ENCODE results near the gene RBFA.
"Not testable (repeated sequence)": the region's sequence is repeated elsewhere in the genome, so short reads cannot be mapped to it uniquely, and the experiment has no call there.

RBFA gene

DNA sequence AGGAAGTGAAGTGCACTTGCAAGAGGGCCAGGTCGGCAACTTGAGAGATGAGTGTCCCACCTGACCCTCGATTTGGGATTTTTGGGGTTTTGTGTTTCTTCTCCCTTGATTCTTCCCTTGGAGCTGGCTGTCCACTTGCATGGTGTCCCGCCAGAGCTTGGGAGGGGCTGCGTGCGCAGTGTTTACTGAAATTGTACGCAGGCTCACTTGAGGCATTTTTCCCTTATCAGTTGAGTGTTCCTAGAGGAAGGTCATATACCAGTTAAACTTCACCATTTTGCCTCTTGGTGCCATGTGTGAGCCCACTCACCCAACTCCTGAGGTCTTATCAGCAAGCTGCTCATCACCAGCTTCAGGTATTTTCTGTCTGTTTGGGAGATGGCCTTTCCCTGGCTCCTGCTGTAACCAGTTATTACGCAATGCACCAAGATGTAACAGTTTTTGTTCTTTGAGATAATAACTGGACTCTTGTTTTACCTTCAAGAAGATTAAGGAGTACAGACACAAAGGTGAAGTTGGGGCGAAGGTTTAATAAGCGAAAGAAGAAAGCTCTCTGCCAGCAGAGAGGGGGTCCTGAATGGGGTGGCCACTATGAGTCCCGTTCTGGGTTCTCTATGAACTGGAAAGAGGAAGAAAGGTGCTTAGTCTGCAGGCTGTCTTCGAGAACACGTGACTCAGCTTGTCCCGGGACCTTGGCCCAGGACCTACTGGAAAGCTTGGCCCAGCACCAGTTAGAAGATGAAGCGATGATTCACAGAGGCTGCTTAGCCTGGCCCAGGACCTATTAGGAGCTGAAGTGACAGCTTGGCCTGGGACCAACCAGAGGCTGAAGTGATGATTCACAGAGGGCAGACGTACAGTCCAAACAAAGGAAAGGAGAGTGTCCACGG lies 24.3 kb upstream of the RBFA start:
- DNase-seq, result peak in 1 of 2 experiments; percentile 25
- no peak for TF ChIP-seq GATA1 (IDR thresholded peaks at IDR 0.05; ENCODE audit: low read depth, low read length)
- no peak for TF ChIP-seq POLR2A (IDR thresholded peaks at IDR 0.05; ENCODE audit: low read length)

DNA sequence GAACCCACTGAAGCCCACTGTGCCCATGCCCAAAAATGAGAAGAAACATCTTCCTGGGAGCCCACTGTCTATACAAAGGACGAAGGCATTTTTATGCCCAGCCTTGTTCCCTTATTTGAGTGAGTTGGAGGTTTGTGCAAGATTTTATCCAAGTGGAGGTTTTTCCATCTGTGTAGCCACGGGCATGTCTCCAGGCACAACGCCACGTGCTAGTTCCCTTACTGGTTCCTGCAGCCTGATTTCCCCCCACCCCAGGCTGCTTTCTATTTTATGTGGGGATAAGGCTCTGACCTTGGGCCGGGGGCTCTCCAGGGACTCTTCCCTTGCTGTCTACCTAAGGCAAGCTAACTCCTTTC lies 23.7 kb upstream of the RBFA start:
- no peak for TF ChIP-seq POLR2A (IDR thresholded peaks at IDR 0.05; ENCODE audit: low read length)
- no peak for TF ChIP-seq GATA1 (IDR thresholded peaks at IDR 0.05; ENCODE audit: low read depth, low read length)
- no peak for DNase-seq

DNA sequence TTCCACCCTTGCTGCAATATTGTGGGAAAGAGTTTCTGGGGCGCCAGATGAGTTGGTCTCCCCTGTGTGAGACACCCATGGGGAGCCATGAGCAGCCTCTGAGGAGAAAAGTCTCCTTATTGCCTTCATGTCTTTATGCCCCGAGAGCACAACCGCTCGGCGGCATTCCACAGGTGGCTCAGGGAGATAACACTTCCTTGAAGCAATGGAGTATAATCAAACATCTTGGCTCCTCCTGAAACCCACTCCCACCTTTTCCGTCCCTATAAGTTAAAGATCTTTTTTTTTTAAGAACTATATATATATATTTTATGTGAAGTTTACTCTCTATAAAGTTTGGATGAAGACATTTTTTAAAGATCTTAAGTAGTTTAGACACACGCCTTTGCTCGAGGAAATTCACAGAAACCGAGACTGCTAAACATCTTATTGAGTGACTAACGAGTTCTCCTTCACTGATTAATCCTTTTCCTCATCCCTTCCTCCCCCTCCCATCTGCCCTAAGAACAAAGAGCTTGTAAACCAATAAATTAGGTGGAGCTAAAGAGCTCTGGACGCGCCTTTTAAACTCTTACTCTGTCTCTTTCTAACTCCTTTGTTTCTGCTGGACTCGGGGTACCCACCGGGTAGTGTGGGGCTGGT lies 22.6 kb upstream of the RBFA start:
- not testable (repeated sequence) for DNase-seq

DNA sequence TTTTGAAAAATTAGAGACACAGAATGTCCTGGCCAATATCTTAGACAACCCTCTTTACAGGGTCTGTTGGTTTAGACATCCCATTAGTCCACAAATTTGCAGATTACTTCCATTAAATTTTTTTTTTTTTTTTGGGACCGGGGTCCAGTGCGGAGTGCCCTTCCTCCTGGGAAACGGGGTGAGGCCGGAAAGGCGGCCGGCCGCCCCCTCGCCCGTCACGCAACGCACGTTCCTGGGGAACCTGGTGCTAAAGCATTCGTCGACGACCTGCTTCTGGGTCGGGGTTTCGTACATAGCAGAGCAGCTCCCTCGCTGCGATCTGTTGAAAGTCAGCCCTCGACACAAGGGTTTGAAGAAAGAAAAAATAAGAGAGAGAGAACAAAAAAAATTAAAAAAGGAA lies 21.5 kb upstream of the RBFA start:
- TF ChIP-seq POLR2A (IDR thresholded peaks at IDR 0.05; ENCODE audit: low read length) (no peak), GATA1 (IDR thresholded peaks at IDR 0.05; ENCODE audit: low read depth, low read length) (no peak)
- no peak for DNase-seq

DNA sequence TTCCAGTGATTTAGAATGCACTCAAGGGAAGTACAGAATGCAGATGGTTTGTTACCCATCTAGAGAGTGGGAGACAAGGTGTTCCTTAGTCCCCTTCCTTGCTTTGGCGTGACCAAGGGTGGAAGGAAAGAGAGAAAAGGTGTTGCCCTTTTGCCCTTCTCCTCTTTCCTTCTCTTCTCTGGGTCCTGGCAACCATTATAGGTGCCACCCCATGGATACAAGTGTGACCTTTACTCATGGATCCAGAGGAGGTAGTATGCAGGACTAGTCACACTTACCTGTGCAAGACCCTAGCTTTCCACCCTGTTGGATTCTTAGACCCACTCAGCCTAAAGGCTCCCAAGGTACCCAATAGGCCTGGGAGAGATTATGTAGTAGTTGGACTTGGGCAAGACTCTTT lies 11.6 kb upstream of the RBFA start:
- no peak for TF ChIP-seq GATA1 (IDR thresholded peaks at IDR 0.05; ENCODE audit: low read depth, low read length)
- peak; percentile 62 to 71 for DNase-seq

DNA sequence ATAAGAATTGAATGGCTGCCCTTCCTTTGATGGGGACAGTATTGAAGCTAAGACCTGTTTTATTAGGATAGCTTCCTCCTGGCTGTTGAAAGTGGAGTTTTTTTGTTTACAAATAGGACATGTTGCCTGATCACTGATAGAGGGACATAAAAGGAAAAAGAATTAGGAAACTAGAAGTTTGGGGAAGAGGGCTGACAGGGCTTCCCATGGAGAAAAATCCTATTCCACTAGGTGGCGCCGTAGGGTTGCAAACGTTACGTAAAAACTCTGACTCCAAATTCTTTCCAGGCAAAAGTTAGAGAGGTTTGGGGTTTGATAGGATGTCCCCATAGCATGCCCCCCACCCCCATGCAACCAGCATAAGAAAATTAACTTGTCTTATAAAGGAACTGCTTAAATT lies 11.1 kb upstream of the RBFA start:
- TF ChIP-seq POLR2A (IDR thresholded peaks at IDR 0.05; ENCODE audit: low read length), result no peak
- DNase-seq, result peak; percentile 74 to 79

DNA sequence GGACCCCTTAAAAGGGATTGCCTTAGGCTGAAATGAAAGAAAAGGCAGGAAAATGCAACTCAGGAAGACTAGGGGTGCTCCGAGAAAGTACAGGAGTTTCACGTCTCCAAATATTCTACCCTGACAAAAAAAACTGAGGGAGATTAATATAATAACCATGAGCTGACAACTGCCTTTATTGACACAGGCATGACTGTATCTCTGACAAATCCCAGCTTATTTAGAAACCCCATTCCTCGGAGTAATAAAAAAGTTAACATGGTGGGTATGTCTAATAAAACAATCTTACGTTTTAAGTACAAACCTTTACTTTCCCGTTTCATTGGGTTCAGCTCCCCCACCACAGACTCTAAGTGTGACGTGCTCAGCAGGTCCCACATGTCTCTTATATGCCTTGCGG lies 7.9 kb upstream of the RBFA start:
- DNase-seq, result no peak
- no peak for TF ChIP-seq GATA1 (IDR thresholded peaks at IDR 0.05; ENCODE audit: low read depth, low read length)
- TF ChIP-seq POLR2A (IDR thresholded peaks at IDR 0.05; ENCODE audit: low read length), result no peak

DNA sequence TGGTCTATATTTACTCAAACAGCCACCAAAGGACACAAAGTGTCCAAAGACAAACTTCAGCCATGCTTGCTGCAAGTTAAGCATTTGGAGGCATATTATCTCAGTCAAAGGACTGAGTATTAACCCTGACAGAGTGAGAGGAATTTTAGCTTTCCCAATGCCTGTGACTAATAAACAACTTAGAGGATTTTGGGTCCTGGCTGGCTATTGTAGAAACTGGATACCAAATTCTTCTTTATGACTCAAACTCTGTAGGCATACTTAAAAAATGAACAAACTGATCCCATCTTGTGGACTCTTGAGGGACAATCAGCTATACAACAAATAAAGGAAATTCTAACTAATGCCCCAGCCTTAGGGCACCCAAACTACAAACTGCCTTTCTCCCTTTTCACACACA lies 6.5 kb upstream of the RBFA start:
- not testable (repeated sequence) for DNase-seq

DNA sequence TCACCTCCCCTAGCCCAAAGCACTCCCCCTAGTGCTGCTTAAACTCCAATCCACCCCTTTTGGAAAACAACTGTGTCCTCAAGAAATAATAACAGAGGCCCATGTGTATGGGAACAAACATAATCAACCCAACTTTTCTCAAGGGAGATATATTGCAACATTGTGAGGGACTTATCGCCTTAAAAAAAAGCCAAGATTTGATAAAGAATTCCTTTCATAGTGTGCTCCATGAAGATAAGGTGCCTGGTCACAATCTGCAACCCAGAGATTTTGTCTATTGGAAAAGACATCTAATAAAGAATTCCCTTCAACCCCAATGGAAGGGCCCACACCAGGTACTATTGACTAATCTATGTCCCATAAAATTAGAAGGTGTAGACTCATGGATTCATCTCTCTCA lies 4.5 kb upstream of the RBFA start:
- TF ChIP-seq GATA1 (IDR thresholded peaks at IDR 0.05; ENCODE audit: low read depth, low read length) (no peak), POLR2A (IDR thresholded peaks at IDR 0.05; ENCODE audit: low read length) (no peak)
- peak; percentile 43 to 77 for DNase-seq

DNA sequence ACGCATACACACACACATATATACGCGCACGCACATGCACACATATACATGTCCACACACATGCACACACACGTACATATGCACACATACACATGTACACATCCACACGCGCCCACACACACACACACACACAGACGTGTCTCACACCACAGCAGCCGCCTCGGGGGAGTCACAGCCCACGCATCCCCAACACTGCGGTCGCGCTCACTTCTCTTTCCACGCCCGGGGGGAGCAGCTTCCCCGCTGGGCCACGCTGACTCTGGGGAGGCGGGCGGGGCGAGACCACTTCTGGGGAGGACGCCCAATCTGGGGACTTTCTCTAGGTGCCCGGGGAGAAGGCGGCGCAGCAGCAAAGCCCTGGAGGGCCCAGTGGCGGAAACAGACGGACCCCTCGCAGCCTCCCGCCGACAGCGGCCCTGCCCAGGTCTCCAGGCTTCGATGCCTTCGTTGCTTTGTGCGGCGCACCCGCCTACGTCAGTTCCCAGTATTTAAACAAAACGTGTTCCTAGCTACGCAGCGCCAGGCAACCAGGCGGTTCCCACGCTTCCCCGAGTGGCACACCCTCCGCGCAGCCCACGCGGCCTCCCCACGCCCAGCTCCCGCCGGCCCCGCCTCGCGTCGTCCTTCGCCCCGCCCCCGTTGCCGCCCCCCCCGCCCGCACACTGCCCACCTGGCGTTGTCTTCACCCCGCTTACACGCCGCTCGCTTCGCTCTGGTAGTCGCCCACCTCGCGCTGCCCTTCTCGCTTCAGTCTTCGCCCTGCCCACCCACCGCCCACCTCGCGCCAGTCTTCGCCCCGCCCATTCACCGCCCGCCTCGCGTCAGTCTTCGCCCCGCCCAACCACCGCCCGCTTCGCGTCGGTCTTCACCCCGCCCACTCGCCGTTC lies 810 bp upstream of the RBFA start:
- TF ChIP-seq POLR2A (IDR thresholded peaks at IDR 0.05; ENCODE audit: low read length), result no peak
- no peak for TF ChIP-seq GATA1 (IDR thresholded peaks at IDR 0.05; ENCODE audit: low read depth, low read length)
- DNase-seq, result peak in 1 of 2 experiments; percentile 99

DNA sequence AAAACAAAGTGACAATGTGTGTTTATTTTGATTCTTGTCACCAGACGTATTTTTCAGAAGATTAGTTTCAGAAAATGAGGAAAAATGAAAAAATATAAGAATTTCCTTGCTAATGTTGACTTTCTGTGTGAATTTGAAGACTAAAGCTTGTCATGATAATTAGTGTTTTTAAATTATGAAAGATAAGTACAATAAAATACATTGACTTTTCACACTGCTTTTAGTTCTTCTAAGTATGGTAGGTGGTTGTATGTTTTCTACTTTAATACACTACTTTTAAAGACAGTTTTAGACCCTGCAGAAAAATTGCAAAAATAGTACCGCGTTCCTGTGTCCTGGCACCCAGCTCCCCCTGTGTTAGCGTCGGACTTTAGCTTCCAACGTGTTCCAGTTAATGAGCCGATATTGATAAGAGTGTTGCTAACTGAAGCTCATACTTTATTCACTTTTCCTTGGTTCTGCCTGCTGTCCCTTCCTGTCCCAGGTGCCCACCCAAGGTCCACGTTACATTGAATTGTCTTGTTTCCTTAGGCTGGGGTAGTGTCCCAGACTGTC lies 695 bp downstream of the RBFA start:
- TF ChIP-seq GATA1 (IDR thresholded peaks at IDR 0.05; ENCODE audit: low read depth, low read length) (no peak), POLR2A (IDR thresholded peaks at IDR 0.05; ENCODE audit: low read length) (no peak)
- peak; percentile 38 to 54 for DNase-seq

DNA sequence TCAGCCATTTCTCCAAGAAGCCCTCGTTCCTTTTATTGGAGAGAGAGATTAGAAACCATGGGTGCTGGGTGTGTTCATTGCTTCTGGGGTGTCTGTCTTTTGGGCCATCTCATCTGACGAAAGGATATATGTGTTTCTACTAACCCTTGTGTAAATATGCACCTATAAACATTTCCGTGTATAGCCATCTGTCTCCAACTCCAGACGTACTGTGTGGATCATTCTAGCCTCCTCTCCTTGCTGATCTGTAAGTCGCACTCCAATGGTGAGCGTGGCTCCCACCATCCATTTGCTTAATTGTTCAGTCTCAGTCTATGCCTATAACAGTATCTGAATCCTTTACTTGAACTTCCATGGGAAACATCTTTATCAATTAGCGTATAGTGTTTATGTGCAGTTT lies 1.8 kb downstream of the RBFA start:
- TF ChIP-seq POLR2A (IDR thresholded peaks at IDR 0.05; ENCODE audit: low read length), result no peak
- no peak for TF ChIP-seq GATA1 (IDR thresholded peaks at IDR 0.05; ENCODE audit: low read depth, low read length)
- DNase-seq, result peak; percentile 36 to 51

DNA sequence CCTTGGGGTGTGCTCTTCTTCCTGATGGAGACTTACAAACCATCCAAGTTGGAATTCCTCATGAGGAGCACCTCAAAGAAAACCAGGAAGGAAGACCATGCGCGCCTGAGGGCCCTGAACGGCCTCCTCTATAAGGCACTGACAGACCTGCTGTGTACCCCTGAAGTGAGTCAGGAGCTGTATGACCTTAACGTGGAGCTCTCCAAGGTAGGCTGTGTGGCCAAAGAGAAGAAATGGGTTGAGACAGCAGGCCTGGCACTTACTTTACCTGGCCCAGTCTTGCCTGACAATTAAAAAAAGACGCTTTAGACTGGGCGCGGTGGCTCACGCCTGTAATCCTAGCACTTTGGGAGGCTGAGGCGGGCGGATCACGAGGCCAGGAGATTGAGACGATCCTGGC lies 3.1 kb downstream of the RBFA start:
- no peak for TF ChIP-seq POLR2A (IDR thresholded peaks at IDR 0.05; ENCODE audit: low read length)
- TF ChIP-seq GATA1 (IDR thresholded peaks at IDR 0.05; ENCODE audit: low read depth, low read length), result no peak
- DNase-seq, result no peak

All from erythroblast (primary cell).